GM10266 (cell line): Measurements from ENCODE around the gene SNX21.

Experiments
- DNase-seq: peaks from one replicate; pipeline ENCODE4 v3.0.0; 2012; ENCODE audit errors: extremely low spot score
- CTCF ChIP-seq: IDR thresholded peaks from 2 replicates; pipeline ENCODE4 v1.5.1; 2012; ENCODE audit warnings: mild to moderate bottlenecking, low read depth; ENCODE audit not compliant: control insufficient read depth, insufficient read depth; ENCODE audit errors: missing control alignments

Gene SNX21

DNA sequence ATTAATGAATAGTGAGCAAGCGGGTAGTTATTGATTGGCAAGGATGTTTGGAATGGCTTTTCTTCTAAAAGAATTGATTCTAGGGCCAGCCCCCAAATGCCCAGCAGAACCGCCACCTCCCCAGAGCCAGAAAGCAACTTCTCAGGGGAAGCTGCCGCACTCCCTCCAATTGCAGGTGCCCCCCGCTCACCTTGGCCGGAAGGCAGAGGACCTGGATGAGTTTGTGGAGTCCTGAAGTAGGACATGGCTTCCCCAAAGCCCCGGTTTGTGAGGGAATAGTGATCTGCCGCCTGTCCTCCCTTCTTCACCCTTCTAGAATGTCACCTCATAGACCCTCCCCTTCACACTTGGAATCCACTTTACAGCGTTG, 53.7 kb downstream of the SNX21 start, which contains the start of gene SPATA25:
Gene SPATA25, minus strand, starts transcription at position 277 of the 370 bp plus-strand sequence. Its CDS starts 32 bp downstream, at position 245.
- no peak for DNase-seq
- no peak for TF ChIP-seq CTCF

- TF ChIP-seq CTCF: no peak
Observed at GRCh38 chr20:45888681-45889080, 55.1 kb downstream of the SNX21 start.

GRCh38 chr20:45890077-45890984, 56.7 kb downstream of the SNX21 start:
- DNase-seq: peak; percentile 76
- TF ChIP-seq CTCF: peak; percentile 65

More at GRCh38 chr20:45888681-45889080, 55.1 kb downstream of the SNX21 start:
- no peak for DNase-seq

DNA sequence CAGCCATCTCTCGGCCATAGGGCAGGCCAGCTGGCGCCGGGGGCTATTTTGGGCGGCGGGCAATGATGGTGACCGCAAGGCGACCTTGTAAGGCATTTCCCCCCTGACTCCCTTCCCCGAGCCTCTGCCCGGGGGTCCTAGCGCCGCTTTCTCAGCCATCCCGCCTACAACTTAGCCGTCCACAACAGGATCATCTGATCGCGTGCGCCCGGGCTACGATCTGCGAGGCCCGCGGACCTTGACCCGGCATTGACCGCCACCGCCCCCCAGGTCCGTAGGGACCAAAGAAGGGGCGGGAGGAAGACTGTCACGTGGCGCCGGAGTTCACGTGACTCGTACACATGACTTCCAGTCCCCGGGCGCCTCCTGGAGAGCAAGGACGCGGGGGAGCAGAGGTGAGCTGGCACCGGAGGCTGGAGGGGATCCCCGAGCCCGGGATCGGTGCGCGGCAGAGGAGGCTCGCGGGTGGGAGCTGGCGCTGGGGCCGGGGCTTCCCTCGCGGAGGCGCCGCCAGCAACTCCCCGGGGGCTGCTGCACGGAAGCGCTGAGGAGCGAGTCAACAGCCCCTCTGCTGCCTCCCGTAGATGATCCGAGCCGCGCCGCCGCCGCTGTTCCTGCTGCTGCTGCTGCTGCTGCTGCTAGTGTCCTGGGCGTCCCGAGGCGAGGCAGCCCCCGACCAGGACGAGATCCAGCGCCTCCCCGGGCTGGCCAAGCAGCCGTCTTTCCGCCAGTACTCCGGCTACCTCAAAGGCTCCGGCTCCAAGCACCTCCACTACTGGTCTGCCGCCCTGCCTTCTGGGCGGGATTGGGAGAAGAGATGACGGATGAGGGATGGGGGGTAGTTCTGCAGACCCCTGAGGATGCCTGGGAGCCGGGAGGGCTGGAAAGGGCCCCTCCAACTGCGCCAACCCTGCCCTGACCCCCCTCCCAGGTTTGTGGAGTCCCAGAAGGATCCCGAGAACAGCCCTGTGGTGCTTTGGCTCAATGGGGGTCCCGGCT, 57.7 kb downstream of the SNX21 start, which contains the start of the genes CTSA and NEURL2:
Gene CTSA, plus strand, starts transcription at position 351 of the 999 bp plus-strand sequence. Its CDS starts 234 bp downstream, at position 585.
Gene NEURL2, minus strand, starts transcription at position 224 of the 999 bp plus-strand sequence. Its CDS starts 217 bp downstream, at position 7.
- peak; percentile 31 for TF ChIP-seq CTCF
- DNase-seq: peak; percentile 98

DNA sequence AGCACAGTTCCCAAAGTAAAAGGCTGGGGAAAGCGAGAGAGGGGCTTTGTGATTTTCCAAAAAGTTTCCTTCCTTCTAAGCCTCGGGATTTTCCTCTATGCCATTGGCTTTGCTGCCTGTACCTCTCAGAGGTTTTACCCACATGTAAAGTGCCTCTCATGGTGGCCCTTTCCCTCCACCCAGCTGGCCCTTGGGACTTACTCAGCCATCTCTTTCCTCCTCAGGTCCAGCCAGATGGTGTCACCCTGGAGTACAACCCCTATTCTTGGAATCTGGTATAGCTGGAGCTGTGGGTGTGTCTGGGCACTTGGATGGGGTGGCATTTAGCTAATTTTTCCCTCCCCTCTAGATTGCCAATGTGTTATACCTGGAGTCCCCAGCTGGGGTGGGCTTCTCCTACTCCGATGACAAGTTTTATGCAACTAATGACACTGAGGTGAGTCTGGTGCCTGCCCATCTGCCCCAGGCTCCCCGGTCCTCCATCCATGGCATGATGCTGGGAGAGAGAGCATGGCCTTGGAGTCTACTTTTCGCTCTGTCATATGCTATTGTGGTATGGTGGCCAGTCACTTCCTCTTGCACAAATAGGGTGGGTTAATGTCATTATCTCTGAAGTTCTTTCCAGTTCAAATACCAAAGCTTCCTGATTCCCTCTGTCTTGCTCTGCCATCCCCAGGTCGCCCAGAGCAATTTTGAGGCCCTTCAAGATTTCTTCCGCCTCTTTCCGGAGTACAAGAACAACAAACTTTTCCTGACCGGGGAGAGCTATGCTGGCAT, 58.6 kb downstream of the SNX21 start:
- TF ChIP-seq CTCF: no peak
- DNase-seq: no peak
